ENCODE data around the gene RAB8A. TPM values are rescaled to one million over a fixed set of nuclear protein-coding genes. Genes with fewer than 3 reads are reported as not detected.
"Not testable (repeated sequence)": the region's sequence is repeated elsewhere in the genome, so short reads cannot be mapped to it uniquely, and the experiment has no call there.

The RAB8A gene
- total RNA-seq, 1 donor from 2014 or later, result 43.3 TPM

- H3K27me3 ChIP-seq (ENCODE audit: control insufficient read depth, insufficient read depth, low read length), result no peaks in the 10 kb centered on the region
- no peaks in the 10 kb centered on the region for H3K36me3 ChIP-seq (ENCODE audit: control insufficient read depth, insufficient read depth, low read length)
- no peak for TF ChIP-seq CTCF (IDR thresholded peaks at IDR 0.05; ENCODE audit: insufficient read depth, low read length, poor library complexity, severe bottlenecking)
- peak overlapping the region; percentile 99 for H3K4me3 ChIP-seq (ENCODE audit: low read depth, low read length)
- DNase-seq (ENCODE audit: low read depth), result no peak
Measured at GRCh38 chr19:16076958-16077611, 34.6 kb upstream of the RAB8A start.

GRCh38 chr19:16077984-16078758 lies 33.5 kb upstream of the RAB8A start:
- DNase-seq (ENCODE audit: low read depth), result no peak
- no peaks in the 10 kb centered on the region for H3K27me3 ChIP-seq (ENCODE audit: control insufficient read depth, insufficient read depth, low read length)
- H3K4me3 ChIP-seq (ENCODE audit: low read depth, low read length), result peak overlapping the region; percentile 99
- peaks cover 3% of the 10 kb centered on the region for H3K36me3 ChIP-seq (ENCODE audit: control insufficient read depth, insufficient read depth, low read length)
- no peak for TF ChIP-seq CTCF (IDR thresholded peaks at IDR 0.05; ENCODE audit: insufficient read depth, low read length, poor library complexity, severe bottlenecking)

GRCh38 chr19:16078759-16079707 lies 32.7 kb upstream of the RAB8A start:
- TF ChIP-seq CTCF (IDR thresholded peaks at IDR 0.05; ENCODE audit: insufficient read depth, low read length, poor library complexity, severe bottlenecking), result no peak
- H3K4me3 ChIP-seq (ENCODE audit: low read depth, low read length), result peak overlapping the region; percentile 99
- peak; percentile 63 for DNase-seq (ENCODE audit: low read depth)
- H3K27me3 ChIP-seq (ENCODE audit: control insufficient read depth, insufficient read depth, low read length), result no peaks in the 10 kb centered on the region
- peaks cover 3% of the 10 kb centered on the region for H3K36me3 ChIP-seq (ENCODE audit: control insufficient read depth, insufficient read depth, low read length)

- Histone ChIP-seq H3K36me3 (ENCODE audit: control insufficient read depth, insufficient read depth, low read length) (peaks cover 11% of the 10 kb centered on the region), H3K27me3 (ENCODE audit: control insufficient read depth, insufficient read depth, low read length) (no peaks in the 10 kb centered on the region), H3K4me3 (ENCODE audit: low read depth, low read length) (no peak overlapping the region)
- no peak for DNase-seq (ENCODE audit: low read depth)
- no peak for TF ChIP-seq CTCF (IDR thresholded peaks at IDR 0.05; ENCODE audit: insufficient read depth, low read length, poor library complexity, severe bottlenecking)
Measured at GRCh38 chr19:16084067-16084685, 27.5 kb upstream of the RAB8A start.

GRCh38 chr19:16085115-16085514 lies 26.6 kb upstream of the RAB8A start:
- Histone ChIP-seq H3K36me3 (ENCODE audit: control insufficient read depth, insufficient read depth, low read length) (peaks cover 11% of the 10 kb centered on the region), H3K4me3 (ENCODE audit: low read depth, low read length) (no peak overlapping the region), H3K27me3 (ENCODE audit: control insufficient read depth, insufficient read depth, low read length) (no peaks in the 10 kb centered on the region)
- TF ChIP-seq CTCF (IDR thresholded peaks at IDR 0.05; ENCODE audit: insufficient read depth, low read length, poor library complexity, severe bottlenecking), result no peak
- no peak for DNase-seq (ENCODE audit: low read depth)

- DNase-seq (ENCODE audit: low read depth); H3K27me3 ChIP-seq (ENCODE audit: control insufficient read depth, insufficient read depth, low read length); H3K4me3 ChIP-seq (ENCODE audit: low read depth, low read length): not testable (repeated sequence)
- H3K36me3 ChIP-seq (ENCODE audit: control insufficient read depth, insufficient read depth, low read length), result peaks cover 11% of the 10 kb centered on the region
Measured at GRCh38 chr19:16087404-16087803, 24.3 kb upstream of the RAB8A start.

Measured in kidney epithelial cell (primary cell).